ENCODE data around the gene OSBP2.

Gene OSBP2

DNA sequence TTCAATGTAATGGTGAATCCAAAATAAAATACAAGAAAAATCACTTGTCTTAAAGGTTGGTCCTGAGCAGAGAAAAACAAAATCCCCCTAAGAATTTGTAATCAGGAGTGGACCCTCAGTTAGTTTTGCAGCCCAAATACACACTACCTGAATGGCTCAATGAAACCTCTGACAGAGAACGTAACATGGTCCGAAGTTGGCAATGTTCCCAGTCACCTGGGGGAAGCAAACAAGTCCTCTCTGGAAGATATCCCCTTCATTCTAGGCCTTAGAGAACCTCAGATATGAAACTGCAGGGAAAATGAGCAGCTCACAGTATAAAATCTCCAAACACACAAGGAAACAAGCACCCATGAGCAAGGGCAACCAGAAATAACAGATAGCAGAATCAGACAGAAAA is 215.7 kb downstream of the OSBP2 start:
- DNase-seq = no peak

DNA sequence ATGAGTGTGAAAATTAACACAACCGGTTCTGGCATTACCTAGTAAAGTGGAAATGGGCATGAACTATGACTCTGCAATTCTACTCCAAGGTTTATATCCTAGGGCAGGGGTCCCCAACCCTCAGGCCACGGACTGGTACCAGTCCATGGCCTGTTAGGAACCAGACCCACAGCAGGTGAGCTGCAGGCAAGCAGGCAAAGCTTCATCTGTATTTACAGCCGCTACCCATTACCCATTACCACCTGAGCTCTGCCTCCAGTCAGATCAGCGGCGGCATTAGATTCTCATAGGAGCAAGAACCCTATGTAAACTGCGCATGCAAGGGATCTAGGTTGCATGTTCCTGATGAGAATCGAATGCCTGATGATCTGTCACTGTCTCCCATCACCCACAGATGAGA is 224.1 kb downstream of the OSBP2 start:
- no peak for DNase-seq

DNA sequence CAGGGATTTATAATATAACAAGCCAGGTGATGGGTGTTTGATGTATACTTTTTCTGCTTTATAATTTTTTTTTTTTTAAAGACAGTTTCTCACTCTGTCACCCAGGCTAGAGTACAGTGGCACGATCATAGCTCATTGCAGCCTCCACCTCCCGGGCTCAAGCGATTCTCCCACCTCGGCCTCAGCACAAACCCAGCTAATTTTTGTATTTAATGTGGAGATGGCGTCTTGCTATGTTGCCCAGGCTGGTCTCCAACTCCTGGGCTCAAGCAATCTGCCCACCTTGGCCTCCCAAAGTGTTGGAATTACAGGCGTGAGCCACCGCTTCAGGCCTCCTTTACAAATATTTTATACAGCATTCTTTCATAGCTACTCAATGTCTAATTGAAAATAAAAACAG is 225.3 kb downstream of the OSBP2 start:
- DNase-seq = no peak

DNA sequence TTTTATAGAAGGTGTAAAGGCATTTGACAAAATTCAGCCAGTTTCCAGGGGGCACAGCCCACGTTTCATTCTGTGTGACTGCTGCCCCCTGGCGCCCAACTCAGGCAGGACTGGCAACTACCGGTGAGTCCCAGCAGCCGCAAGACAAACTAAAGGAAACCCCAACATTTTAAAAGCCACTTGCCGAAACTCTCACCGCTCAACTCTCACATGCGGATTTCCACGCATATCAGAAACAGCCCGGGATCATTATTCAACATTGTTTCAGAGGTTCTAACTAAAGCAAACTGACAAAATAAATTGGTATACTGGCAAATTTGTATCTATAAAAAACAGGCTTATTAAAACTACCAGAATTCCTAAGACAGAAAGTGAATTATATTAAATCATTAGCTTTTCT is 225.7 kb downstream of the OSBP2 start:
- DNase-seq = no peak

DNA sequence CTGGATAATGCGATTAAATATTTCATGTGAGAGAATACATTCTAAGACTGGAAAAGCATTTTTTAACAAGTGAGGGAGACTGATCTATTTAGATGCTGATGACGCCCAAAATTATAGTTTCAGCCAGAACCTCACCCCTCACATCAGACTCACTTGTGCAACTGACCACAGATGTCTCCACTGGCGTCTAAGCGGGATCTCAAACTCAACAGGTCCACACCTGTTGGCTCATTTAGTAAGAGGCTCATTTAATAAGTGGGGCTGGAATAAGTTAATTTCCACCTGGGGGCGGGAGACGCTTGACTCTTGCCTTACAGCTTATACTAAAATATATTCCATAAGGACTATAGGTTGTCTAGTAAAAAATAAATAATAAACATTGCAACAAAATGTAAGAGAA is 226.4 kb downstream of the OSBP2 start:
- DNase-seq = no peak

DNA sequence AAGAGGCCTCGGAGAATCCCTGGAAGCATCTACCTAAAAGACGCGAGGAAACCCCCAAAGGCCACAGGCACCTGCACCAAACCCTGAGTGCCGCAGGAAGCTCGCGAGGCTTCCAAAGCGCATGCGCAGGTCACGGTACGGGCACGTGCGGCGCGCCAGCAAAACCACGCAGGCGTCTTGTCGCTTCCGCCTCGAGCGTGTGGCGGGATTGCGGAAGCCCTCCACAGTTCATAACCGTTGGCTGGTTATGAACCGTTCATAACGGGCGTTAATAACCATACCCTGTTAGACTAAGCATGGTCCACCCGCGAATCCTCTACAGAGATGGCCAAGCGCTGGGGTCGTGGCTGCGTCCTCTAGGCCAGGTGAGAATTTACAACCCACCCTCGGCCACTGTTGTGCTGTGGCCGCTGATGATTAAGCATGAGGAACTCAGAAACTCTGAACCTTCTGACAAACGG is 227.5 kb downstream of the OSBP2 start:
- no peak for DNase-seq

DNA sequence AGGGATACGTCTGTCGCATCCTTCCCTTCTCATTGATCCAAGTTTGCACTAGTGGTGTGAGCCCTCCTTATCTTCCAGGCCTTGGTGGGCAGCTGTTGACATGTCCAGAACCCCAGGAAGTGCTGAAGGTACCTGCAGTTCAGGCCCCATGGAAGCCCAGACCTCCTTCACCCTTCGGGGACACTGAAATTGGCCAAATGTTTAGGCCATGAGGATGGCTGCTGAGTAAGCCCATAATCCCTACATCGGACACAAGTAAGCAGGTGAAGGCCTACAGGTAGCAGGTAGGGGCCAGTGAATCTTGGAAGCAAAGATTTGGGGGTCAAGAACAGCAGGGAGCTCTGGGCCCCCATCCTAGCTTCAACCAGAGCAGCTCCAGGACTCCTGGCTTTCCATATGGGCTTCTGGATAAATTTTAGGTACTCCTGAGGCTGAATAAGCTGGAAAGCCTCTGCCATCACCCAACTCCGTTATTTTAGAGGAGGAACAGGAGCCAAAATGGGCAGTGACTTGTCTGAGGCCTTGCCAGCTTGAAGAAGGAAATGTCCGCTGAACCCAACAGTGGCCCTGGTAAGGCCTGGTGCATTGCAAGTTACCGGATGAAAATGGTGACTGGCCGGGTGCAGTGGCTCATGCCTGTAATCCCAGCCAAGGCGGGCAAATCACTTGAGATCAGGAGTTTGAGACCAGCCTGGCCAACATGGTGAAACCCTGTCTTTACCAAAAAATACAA is 228.7 kb downstream of the OSBP2 start:
- no peak for DNase-seq

DNA sequence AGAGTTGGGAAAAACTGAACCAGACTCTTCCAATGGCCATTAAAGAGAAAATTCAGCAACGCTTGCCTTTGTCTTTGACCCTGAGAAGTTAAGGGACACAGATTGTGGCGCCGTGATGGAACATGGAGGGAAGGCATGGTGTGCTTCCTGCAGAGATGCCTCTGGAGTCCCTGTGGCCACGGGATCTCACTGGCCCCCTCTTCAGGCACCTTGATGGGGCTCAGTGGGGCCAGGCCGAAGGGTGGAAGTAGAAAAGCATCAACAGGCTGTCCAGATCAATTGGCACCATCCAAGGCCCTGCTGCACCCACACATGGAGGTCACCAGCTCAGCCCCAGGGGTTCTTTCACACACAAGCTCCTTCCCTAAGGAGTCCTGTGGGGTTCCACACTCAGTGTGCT is 231.0 kb downstream of the OSBP2 start:
- DNase-seq = no peak

DNA sequence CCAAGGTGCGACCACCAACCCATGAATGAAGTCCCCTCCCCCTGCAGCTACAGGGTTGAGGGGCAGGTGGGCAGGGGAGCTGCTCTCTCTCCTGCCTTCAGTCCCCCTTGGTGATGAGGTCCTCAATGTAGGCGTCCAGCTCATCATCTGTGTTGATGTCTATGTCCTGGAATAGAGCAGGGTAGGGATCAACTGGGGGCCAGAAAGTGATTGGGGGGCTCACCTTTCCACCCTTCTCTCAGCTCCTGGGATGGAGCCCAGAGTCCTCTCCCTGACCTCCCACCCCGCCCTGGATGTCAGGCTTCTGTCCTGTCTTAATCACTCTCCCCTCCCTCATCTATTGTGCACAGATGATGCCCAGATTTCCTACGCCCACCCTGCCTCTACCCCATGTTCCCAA is 232.0 kb downstream of the OSBP2 start:
- no peak for DNase-seq

DNA sequence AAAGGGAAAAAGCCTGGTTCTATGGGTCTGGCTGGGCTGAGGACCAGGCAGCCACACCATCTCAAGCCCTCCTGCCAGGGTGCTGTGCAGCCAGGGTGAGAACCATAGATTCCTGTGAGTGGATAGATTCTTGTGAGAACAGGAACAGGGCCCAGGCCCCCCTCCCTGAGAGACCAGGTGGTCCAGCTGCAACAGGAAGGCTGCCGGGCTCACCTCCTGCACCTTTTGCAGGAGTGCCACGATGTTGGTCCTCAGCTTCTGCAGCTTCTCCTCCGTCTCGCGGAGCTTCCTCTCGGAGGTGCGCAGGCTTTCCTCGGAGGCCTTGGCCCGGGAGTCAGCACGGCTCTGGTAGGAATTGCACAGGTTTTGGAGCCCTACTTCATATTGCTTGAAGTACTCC is 233.1 kb downstream of the OSBP2 start:
- DNase-seq = no peak

DNA sequence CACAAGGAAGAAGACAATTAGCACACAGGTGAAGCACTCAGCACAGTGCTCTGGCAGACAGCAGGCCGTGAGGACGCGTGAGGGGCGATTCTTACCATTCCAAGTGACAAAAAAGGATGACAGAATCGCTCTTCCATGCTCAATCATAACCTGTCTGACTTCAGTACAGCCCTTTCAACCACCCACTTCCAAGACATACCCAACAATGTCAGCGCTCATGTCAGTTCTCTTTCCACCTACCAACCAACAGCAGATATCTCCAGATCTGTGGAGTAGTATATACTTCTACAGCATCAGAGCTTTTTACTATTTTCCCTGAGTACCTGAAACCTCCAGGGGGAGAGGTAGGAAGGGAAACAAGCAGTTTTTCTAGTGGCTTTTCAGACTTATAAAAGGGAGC is 233.7 kb downstream of the OSBP2 start:
- DNase-seq = no peak

DNA sequence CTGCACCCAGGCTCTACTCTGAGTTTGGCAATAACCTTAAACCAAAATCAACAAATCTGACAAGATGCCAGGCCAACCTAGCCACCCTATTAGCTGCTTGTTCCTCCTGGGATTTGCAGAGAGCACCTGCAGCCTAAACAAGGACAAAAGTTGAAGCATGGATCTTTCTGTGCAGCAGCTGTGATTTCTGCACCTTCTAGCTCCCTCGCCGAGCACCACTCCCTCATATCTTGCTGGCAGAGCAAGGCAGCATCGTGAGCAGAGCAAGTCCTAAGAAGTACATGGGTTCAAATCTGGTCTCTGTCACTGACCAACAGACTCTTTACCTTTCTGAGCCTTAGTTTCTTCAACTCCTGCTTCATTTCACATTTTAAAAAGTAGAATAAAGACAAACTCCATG is 235.6 kb downstream of the OSBP2 start:
- no peak for DNase-seq

DNA sequence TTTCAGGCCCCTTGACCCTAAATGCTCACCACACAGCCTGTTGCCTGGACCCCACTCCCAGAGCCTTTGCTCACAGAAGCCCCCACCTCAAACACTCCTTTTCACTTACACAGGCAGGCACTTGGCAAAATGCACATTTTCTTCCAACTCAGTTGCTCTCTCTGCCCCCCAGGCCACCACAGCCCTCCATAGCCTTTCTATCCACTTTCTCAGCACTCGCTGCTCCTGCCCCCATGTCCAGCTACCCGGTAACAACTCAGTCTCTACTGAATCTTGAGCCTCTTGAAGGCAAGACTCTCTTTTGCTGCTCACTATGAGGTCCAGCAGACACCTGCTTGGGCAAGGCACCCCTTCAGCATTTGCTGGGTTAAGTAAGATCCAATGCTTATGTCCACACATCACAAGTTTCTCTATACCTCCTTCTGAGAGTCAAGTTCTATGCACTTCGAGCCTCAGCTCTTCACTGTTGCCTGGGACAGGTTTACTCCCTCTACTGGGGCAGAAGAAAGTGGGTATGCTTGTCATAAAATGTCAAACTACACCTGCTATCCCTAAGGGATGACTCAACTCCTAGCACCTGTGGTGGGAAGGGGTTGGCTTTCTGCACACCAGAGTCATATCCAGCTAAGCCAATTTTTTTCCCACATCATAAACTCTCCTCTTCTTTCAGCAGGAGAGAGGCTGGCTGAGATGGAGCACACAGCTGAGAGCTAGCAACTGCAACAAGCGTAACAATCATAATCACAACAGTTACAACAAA is 237.0 kb downstream of the OSBP2 start:
- DNase-seq = no peak

DNA sequence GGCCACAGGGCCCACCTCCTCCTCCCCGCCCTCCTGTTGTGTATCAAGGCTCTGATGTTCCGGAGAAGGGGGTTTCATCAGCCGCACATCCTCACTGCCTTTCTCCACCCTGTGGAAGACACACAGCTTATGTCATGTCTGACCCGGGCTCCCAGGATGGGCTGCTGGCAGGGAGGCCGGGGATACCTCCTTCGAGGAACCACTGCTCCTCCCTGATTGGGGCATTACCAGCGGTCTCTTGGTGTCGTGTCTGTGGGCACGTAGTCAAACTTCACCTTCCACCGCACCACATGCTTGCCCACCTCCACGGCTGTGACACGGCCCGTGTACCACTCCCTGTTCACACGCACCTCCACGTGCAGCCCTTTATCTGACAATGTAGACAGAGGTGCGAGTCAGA is 238.0 kb downstream of the OSBP2 start:
- DNase-seq = no peak

DNA sequence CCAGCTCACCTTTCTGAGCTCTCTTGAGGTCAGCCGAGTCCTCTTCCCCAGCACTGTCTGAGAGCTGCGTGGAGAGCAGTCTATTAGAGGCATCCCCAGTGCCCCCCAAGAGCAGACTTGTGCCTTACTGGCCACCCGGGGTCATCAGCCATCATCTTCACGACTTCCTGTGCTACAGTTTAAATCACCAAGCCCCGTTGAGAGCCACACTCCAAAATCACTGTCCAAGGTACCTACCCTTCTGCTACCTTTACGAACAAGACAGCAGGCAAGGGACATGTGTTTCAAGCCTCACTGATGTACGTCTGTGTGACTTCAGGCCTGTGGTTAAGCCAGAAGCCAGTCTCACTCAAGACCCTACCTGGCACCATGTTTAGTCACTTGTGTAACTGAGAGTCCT is 238.8 kb downstream of the OSBP2 start:
- DNase-seq = no peak

DNA sequence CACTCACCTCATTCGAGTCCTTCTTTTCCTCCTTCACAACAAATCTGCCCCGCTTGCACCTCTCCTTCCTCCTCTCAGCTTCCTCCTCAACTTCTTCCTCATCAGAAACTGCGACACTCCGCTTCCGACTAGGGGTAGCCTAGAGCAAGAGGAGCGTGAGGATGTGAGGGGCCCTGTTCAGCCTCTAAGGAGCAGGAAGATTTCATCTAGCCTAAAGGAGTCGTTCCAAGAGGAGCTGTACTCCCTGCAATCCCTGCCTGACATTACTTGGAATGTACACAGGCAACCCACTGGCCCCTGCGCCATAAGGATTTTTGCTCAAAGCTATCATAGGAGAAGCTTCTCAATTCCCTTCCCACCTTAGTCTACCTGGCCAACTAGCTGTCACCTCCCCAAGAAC is 239.4 kb downstream of the OSBP2 start:
- DNase-seq = no peak

DNA sequence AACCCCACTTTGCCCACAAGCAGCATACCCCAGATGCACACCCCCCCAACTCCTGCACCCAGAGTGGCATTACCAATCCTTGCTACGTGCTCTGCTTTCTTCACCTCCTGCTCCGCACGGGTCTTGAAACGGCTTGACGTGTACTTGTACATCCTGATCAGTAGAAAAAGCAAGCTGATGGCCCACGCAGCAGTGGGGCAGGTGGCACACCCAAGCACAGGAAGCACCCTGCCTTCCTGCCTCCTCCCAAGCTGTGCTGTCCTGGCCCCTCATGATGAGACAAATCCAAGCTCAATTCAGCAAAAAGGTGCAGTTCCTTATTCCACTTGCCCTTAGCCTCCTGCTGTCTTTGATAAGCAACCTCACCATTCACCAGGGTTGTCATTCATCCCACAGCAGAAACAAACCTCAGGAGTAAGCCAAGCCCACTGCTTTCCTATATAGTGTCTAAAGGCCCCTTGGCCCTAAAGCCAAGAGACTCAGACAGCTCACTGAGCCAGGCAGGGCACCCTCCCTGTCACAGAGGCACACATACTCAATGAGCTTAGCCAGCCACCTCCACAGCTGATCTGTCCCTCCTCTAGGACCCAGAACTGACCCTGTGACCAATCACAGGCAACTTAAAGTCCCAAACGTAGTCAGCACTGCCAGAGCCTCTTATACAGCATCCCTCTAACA is 246.2 kb downstream of the OSBP2 start:
- no peak for DNase-seq

DNA sequence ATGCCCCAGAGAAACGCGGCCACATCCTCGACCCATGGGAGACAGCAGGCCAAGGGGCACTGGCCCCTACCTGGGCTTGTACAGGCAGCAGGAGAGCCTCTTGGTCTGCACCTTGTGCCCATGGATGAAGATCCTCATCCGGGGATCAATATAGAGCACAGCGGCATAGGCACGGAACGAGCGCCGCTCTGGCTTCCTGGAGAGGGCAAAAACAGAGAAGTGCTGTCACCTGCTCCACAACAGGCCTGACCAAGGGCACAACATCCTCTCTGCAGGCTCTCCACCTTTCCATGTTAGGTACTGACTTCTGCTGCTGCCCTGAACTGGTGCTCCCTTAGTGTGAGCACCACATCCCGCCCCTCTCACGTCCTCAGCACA is 246.7 kb downstream of the OSBP2 start:
- no peak for DNase-seq

DNA sequence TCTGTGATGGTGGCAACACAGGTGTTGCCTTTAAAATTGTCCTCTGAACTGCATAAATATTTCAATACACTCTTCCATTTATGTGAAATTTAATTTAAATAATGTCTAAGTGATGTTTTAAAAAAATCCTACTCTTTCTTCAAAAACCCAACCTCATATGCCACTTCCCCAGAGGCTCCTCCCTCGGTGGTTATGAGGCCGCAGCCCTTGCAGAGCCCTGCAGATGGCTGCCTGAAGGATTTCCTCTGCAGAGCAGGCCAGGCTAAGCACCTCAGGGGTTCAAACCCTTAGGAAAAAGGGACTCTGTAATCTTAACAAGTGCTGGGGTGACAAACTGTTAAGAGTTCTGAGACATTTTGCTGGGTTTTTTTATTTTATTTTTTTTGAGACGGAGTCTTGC is 248.7 kb downstream of the OSBP2 start:
- no peak for DNase-seq

DNA sequence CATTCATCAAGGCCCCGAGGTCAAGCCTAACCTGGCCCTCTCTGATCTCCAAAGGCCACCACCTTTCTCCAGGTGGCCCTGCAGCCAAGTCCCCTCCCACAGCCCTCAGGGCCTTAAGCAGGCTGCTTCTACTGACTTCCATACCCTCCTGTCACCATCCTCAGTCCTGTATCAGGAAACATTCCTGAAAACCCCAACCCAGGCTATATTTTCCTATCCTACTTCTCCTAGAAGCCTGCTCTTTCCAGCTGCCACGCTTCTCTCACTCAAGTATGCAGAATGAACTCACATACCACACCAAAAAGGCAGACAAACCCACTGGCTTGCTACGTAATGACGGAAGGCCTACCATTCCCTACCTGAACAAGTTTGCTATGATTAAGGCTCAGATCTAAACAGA is 250.3 kb downstream of the OSBP2 start:
- DNase-seq = no peak

DNA sequence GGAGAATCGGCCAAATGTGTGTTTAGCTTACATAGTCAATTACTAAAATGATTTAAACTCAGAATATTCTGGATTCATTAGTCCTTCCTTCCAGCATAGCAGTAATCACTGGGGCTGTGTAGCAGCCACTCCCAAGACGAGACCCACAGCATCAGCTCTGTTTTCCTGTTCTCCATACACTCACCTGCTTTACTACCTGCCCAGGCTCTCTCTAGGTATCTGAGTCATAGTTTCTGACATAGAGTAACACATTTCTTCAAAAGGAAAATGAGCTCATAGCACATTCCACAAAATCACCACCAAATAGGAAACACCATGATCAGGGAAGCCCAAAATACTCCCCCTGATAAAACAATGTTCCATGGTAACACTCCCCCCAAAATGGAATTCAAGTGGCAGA is 251.0 kb downstream of the OSBP2 start:
- DNase-seq = no peak

DNA sequence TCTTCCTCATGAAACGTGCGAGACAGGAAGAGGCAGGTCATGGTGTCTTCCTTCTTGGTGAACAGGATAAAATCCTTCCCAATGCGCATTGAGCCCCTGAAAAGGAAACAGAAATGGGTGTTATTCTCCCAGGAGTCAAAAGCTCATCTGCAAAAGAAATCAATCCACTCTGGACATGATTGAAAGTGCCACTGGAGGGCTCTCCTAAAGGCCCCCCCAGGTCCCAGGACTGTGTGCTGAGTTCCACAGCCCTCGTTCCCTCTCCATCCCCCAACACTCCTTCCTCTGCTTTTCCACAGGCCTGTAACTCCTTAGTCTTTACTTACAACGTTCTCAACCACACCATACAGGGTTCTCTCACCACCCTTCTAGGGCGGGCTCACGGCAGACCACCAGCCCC is 251.7 kb downstream of the OSBP2 start:
- no peak for DNase-seq

DNA sequence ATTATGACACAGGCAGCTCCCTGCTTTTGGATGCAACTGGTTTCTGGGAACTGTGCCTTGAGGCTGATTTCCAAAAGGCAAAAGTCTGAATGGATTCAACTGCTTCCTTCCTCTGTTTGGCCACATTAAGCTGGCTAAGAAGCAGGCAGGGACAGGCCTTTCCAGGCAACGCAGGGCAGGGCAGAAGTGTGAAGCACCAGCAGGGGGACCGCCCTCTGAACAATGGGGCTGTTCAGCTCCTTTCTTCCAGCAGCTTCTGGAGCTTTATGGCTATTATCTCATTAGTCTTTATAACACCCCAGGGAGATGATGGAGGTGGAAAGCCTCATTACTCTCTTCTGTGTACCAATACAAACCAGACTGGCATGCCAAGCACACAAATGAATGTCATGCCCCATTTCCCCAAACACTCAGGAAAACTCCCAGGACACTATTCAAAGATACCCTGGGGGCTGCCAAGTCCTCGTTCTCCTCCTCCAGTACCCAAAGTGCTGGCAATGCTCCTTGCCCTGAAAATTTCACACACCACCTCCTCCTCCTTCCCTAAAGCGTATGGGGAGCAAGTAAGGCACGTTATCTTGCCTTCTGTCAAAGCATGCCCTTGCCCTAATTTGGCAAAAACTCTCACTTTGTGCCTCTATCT is 252.6 kb downstream of the OSBP2 start:
- no peak for DNase-seq

Data from cortex of kidney (tissue), 1 donor.